Activated naive CD4-positive, alpha-beta T cell (primary cell): Measurements from ENCODE around the gene APOL1.
"Not testable (repeated sequence)": the region's sequence is repeated elsewhere in the genome, so short reads cannot be mapped to it uniquely, and the experiment has no call there.

Experiments used
- DNase-seq, 4 experiments: peaks; one replicate each; lab custom pipeline; 2025; lab: John Stamatoyannopoulos, UW

Gene APOL1

GRCh38 chr22:36245805-36246356 lies 7.1 kb upstream of the APOL1 start:
- no peak for DNase-seq

GRCh38 chr22:36246718-36247117 lies 6.2 kb upstream of the APOL1 start:
- DNase-seq, result no peak

- no peak for DNase-seq
These were observed 5.0 kb upstream of the APOL1 start for GRCh38 chr22:36247955-36248354.

- no peak for DNase-seq
These were observed 3.8 kb upstream of the APOL1 start for GRCh38 chr22:36249160-36249559.

GRCh38 chr22:36250292-36250960 lies 2.5 kb upstream of the APOL1 start:
- not testable (repeated sequence) for DNase-seq

GRCh38 chr22:36251979-36252608 lies 839 bp upstream of the APOL1 start:
- not testable (repeated sequence) for DNase-seq

- no peak for DNase-seq
These were observed 874 bp downstream of the APOL1 start for GRCh38 chr22:36253523-36254490.

- DNase-seq, result not testable (repeated sequence)
These were observed 2.6 kb downstream of the APOL1 start for GRCh38 chr22:36255572-36255971.

GRCh38 chr22:36256478-36256877 lies 3.5 kb downstream of the APOL1 start:
- no peak for DNase-seq

- no peak for DNase-seq
These were observed 4.4 kb downstream of the APOL1 start for GRCh38 chr22:36257308-36257707.

GRCh38 chr22:36257948-36258670 lies 5.2 kb downstream of the APOL1 start:
- no peak for DNase-seq

GRCh38 chr22:36258701-36259614 lies 6.0 kb downstream of the APOL1 start:
- no peak for DNase-seq

GRCh38 chr22:36259615-36260300 lies 6.8 kb downstream of the APOL1 start:
- no peak for DNase-seq

- not testable (repeated sequence) for DNase-seq
These were observed 8.7 kb downstream of the APOL1 start for GRCh38 chr22:36261675-36262074.

- not testable (repeated sequence) for DNase-seq
These were observed 9.4 kb downstream of the APOL1 start for GRCh38 chr22:36262307-36262706.

- DNase-seq, result not testable (repeated sequence)
These were observed 10.3 kb downstream of the APOL1 start for GRCh38 chr22:36263216-36263673.

GRCh38 chr22:36263886-36264664 lies 11.1 kb downstream of the APOL1 start:
- not testable (repeated sequence) for DNase-seq

- DNase-seq, result no peak
These were observed 14.1 kb downstream of the APOL1 start for GRCh38 chr22:36267058-36267457.

- DNase-seq, result no peak
These were observed 15.1 kb downstream of the APOL1 start for GRCh38 chr22:36267896-36268485.
